Caki2 (cell line): Measurements from ENCODE around the gene CDX2. TPM values are rescaled to one million over a fixed set of nuclear protein-coding genes. Genes with fewer than 3 reads are reported as not detected.

Experiments
- DNase-seq: peaks from one replicate; pipeline ENCODE4 v3.0.0-alpha.2; 2015; ENCODE audit warnings: low read depth
- in situ Hi-C: cut with HindIII; loops from 2 replicates; pipeline ENCODE4 v1.10.0; 2016; ENCODE audit warnings: low sequenced_read_pairs, low pct_unique_long_range_greater_than_20kb, mixed read lengths
- total RNA-seq: library from RNA; depleted of rRNA; stranded (reverse); fragments of >200 nt; shearing (Covaris generic); gene quantifications from 2 replicates; pipeline ENCODE4 v1.2.3, GENCODE V29; 2014; ENCODE audit warnings: low replicate concordance

Gene CDX2
- total RNA-seq, 1 experiment from 2014 or later, result not detected

DNA sequence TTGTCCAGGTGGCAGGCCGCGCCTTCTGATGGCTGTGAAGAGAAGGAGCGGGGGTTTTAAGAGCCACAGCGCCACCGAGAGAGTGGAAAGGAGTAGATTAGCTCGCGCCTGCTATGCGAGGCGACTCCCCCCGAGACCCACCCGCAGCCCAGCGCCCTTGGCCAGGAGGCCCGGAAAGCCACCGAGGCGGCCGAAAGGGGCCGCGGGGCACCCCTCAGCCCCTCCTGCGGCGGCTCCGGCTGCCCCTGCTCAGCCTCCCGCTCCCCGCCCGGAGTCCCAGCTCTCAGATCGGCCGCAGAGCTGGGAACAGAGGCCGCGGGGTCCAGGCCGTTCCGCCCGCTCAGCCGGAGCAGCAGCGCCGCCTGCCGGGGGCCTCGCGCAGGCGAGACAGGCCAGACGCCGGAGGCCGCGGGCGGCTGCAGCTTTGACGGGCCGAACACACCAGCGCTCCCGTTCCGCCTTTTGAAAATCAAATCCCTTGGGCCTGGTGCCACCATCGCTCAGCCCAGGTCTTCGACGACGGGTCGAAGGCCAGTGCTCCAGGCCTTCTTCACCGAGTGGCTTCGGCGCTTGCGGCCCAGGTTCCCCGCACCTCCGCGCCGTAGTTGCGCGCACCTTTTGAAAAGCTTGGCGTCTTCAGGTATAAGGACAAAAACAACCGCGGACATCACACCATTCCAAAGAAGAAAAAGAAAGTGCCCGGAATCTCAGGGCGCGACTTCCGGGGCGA lies 15.3 kb downstream of the CDX2 start:
- in situ Hi-C loops, result no loop called here
- peak; percentile 77 for DNase-seq

- in situ Hi-C loops, result no loop called here
- DNase-seq, result no peak
These were observed 16.0 kb downstream of the CDX2 start for GRCh38 chr13:27952876-27953675.

DNA sequence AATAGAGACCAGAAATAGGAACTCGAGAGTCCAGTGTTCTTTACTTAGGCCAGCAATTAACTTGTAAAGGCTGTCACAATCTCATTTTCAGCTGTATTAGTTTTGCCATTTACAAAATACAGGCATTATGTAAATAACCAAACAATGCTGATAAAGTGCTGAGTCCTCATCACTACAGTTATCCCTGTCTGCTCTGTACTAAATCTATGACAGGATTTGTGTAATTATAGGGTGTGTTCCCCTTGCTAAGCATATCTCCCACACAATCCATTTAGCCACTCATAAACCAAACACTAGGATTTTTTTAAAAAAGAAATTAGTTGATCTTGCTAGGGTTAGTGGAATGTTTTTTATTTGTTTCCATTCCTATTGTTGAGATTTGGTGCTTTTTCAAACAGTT lies 26.1 kb downstream of the CDX2 start:
- in situ Hi-C loops, result no loop called here
- DNase-seq, result no peak

- DNase-seq, result no peak
- in situ Hi-C loops, result no loop called here
These were observed 35.4 kb downstream of the CDX2 start for GRCh38 chr13:27933580-27934328.

GRCh38 chr13:27933118-27933517 lies 36.0 kb downstream of the CDX2 start:
- in situ Hi-C loops, result no loop called here
- DNase-seq, result no peak

GRCh38 chr13:27929868-27930267 lies 39.2 kb downstream of the CDX2 start:
- in situ Hi-C loops, result no loop called here

GRCh38 chr13:27928805-27929753 lies 40.0 kb downstream of the CDX2 start:
- no peak for DNase-seq

More at GRCh38 chr13:27929868-27930267, 39.2 kb downstream of the CDX2 start:
- no peak for DNase-seq

DNA sequence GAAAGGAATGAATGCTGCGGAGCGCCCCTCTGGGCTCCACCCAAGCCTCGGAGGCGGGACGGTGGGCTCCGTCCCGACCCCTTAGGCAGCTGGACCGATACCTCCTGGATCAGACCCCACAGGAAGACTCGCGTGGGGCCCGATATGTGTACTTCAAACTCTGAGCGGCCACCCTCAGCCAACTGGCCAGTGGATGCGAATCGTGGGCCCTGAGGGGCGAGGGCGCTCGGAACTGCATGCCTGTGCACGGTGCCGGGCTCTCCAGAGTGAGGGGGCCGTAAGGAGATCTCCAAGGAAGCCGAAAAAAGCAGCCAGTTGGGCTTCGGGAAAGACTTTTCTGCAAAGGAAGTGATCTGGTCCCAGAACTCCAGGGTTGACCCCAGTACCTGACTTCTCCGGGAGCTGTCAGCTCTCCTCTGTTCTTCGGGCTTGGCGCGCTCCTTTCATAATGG lies 40.7 kb downstream of the CDX2 start:
- DNase-seq, result no peak
- in situ Hi-C loops, result no loop called here

More at GRCh38 chr13:27928805-27929753, 40.0 kb downstream of the CDX2 start:
- in situ Hi-C loops, result no loop called here

- in situ Hi-C loops, result no loop called here
- DNase-seq, result no peak
These were observed 41.4 kb downstream of the CDX2 start for GRCh38 chr13:27927444-27928352.

- DNase-seq, result no peak
- in situ Hi-C loops, result no loop called here
These were observed 42.3 kb downstream of the CDX2 start for GRCh38 chr13:27926644-27927434.

GRCh38 chr13:27925220-27925991 lies 43.7 kb downstream of the CDX2 start:
- in situ Hi-C loops, result no loop called here
- no peak for DNase-seq

- DNase-seq, result no peak
- in situ Hi-C loops, result no loop called here
These were observed 44.5 kb downstream of the CDX2 start for GRCh38 chr13:27924529-27925141.

- in situ Hi-C loops, result no loop called here
- no peak for DNase-seq
These were observed 45.2 kb downstream of the CDX2 start for GRCh38 chr13:27923794-27924528.

GRCh38 chr13:27922883-27923612 lies 46.1 kb downstream of the CDX2 start:
- in situ Hi-C loops, result no loop called here
- DNase-seq, result no peak
